ENCODE measurements around the gene TOR1AIP2. TPM values are rescaled to one million over a fixed set of nuclear protein-coding genes. Genes with fewer than 3 reads are reported as not detected.

TOR1AIP2 gene
- total and polyA plus RNA-seq, 10 of the 15 experiments (the other 5 are each of a cell fraction or from before 2014, with no cell fraction given), result 5.3 to 38.9 (median 15.4) TPM

GRCh38 chr1:179926850-179927205, 49.2 kb upstream of the TOR1AIP2 start:
- ChIA-PET CTCF (no interaction called here), POLR2A (interaction anchor here (0.8 to 0.9 kb wide), 2 partner anchors 8 to 108 kb away, joined by 3 read pairs; no protein-coding TSS in a partner anchor), SMC1A (ENCODE audit: uncharacterized antibody, unreplicated experiment) (interaction anchor here (0.7 to 1.5 kb wide), 2 partner anchors 11 to 66 kb away, joined by 3 read pairs; no protein-coding TSS in a partner anchor), RAD21 (ENCODE audit: unreplicated experiment) (no interaction called here)
- Histone ChIP-seq H3K79me2 (ENCODE audit: control insufficient read depth, insufficient read depth, low read length) (no peaks in the 10 kb centered on the region), H3K9me3 (replicated peaks; ENCODE audit: control insufficient read depth, insufficient read depth, low read length) (no peaks in the 10 kb centered on the region), H3K27ac (ENCODE audit: control insufficient read depth, insufficient read depth) (no peak overlapping the region), H3K27me3 (replicated peaks in 1 of 2; ENCODE audit: control insufficient read depth in 2 of 2, insufficient read depth in 2 of 2, low read length in 1 of 2) (no peaks in the 10 kb centered on the region), H3K9ac (ENCODE audit: control insufficient read depth, insufficient read depth, low read length) (no peak overlapping the region), H3K4me2 (ENCODE audit: control insufficient read depth, insufficient read depth) (no peak overlapping the region), H4K20me1 (ENCODE audit: control insufficient read depth, insufficient read depth) (no peaks in the 10 kb centered on the region), H2AFZ (ENCODE audit: control insufficient read depth, low read depth, low read length) (no peak overlapping the region), H3K4me1 (ENCODE audit: control insufficient read depth, insufficient read depth, low read length) (no peaks in the 10 kb centered on the region), H3K36me3 (ENCODE audit: control insufficient read depth in 2 of 2, insufficient read depth in 2 of 2, low read length in 1 of 2) (peaks cover 0 to 2% of the 10 kb centered on the region in 2 experiments; a peak in 1 of 4 replicates), H3K4me3 (no peak overlapping the region)
- 98% methylated on average over 3 of the region's 3 CpGs for WGBS (ENCODE audit: insufficient coverage, insufficient replicate concordance, low lambda C conversion rate, missing lambda C conversion rate)
- DNase-seq (ENCODE audit: low read depth, low spot score) (no peak), ATAC-seq (no peak), FAIRE-seq (no peak)
- BruUV-seq (replicated peaks), result no TSS peak
- in situ Hi-C loops (cut with MboI) (no loop called here), intact Hi-C loops (cut with micrococcal nuclease; ENCODE audit: unreplicated experiment) (no loop called here)
- TF ChIP-seq NFYB (IDR thresholded peaks at IDR 0.05; ENCODE audit: insufficient read depth, low read depth, low read length) (no peak), ZBTB11 (CRISPR knock-in tag; IDR thresholded peaks at IDR 0.05) (no peak), CREB1 (IDR thresholded peaks at IDR 0.05; ENCODE audit: low read depth) (no peak), USF1 (IDR thresholded peaks at IDR 0.05; ENCODE audit: borderline replicate concordance, extremely low read length, insufficient read depth, low read depth, low read length) (no peak), SREBF2 (IDR thresholded peaks at IDR 0.05; ENCODE audit: low read length) (no peak), DPF2 (IDR thresholded peaks at IDR 0.05) (no peak), REST (IDR thresholded peaks at IDR 0.05; ENCODE audit: low read depth, low read length) (no peak), MTA3 (IDR thresholded peaks at IDR 0.05; ENCODE audit: borderline replicate concordance, low read length) (no peak), SKIL (IDR thresholded peaks at IDR 0.05; ENCODE audit: low read depth, poor library complexity, severe bottlenecking) (no peak), HSF1 (IDR thresholded peaks at IDR 0.05; ENCODE audit: low read depth, low read length) (no peak), EED (IDR thresholded peaks at IDR 0.05; ENCODE audit: low read depth) (no peak), STAT1 (conservative IDR thresholded peaks at IDR 0.05) (no peak), FOXM1 (IDR thresholded peaks at IDR 0.05; ENCODE audit: low read depth, low read length) (no peak)
